Pancreas (tissue), 10 donors: ENCODE data around the gene SLC37A2. TPM values are rescaled to one million over a fixed set of nuclear protein-coding genes. Genes with fewer than 3 reads are reported as not detected.

ENCODE experiments used
- ATAC-seq, 4 donors: fragments of 200-7000 bp; cut with Tn5 transposase; one replicate each; pipeline versions ENCODE4 v1.8.0 to v1.9.1; 2020; ENCODE audit warnings: mild to moderate bottlenecking in 4 of 4, moderate library complexity in 4 of 4
- DNase-seq, 6 donors: peaks; one replicate each; pipeline ENCODE4 v3.0.0-alpha.2; 2020
- FAIRE-seq: peaks from 2 replicates; lab custom pipeline; 2012; peaks lifted over from hg19 to GRCh38; lab: Jason Lieb, UNC
- H3K27ac ChIP-seq, 4 donors: fragments of 200-600 bp; sonication (generic); 1 replicate in 3 of 4; 2 replicates in 1 of 4; pipeline versions ENCODE4 v1.5.0 to v1.8.0; 2020
- H3K27me3 ChIP-seq, 4 donors: fragments of 200-600 bp; one replicate each; pipeline ENCODE4 v1.8.0; 2021
- H3K36me3 ChIP-seq, 3 donors: fragments of 200-600 bp; sonication (generic) in 1 of 3; one replicate each; pipeline versions ENCODE4 v1.5.0 to v1.8.0; 2020 to 2021
- H3K4me1 ChIP-seq, 3 donors: fragments of 200-600 bp; one replicate each; pipeline ENCODE4 v1.8.0; 2021
- H3K4me3 ChIP-seq, 4 donors: fragments of 200-600 bp; sonication (generic) in 2 of 4; one replicate each; pipeline versions ENCODE4 v1.5.0 to v1.8.0; 2020 to 2021
- H3K9me3 ChIP-seq, 4 donors: fragments of 200-600 bp; one replicate each; pipeline ENCODE4 v1.8.0; 2021
- CTCF ChIP-seq, 4 donors: fragments of 200-600 bp; sonication (generic) in 3 of 4; IDR thresholded peaks; one replicate each; pipeline versions ENCODE4 v1.5.0 to v1.8.0; 2021; ENCODE audit warnings: antibody characterized with exemption in 4 of 4
- WGBS, 2 donors: extraction: QIAGEN DNeasy Blood & Tissue Kit; methylation state at CpG; one replicate each; pipeline ENCODE4 v1.1.7; 2013; 5-methylcytosine and 5-hydroxymethylcytosine counted together
- intact Hi-C, 3 donors: fragments of 100-400 bp; cut with DNase I; formaldehyde crosslinking; loops; one replicate each; pipeline versions ENCODE4 v1.11.1 to v1.14.2; 2022
- polyA plus RNA-seq, 2 donors: library from polyadenylated mRNA; stranded (reverse); fragments of 200-250 nt; gene quantifications; one replicate each; pipeline ENCODE4 v1.2.3, GENCODE V29; 2013
- total RNA-seq, 6 donors: library from RNA; stranded (reverse); fragmentation: NEBNext Ultra II Directional in 4 of 6; extraction: Animal tissue kit (Norgen Biotek cat#: 25700) in 4 of 6; gene quantifications; one replicate each; pipeline versions ENCODE4 v1.2.1 to v1.2.4, GENCODE V29; 2021 to 2023
- donor health status: healthy with polysubstance abuse.
- donor health status: DM: no; HTN: no; CAD: no; lungs with moderate emphysema.
- donor health status: DM: no; HTN: no; CAD: no.
- donor health status: control.
- donor health status: control.
- donor health status: Bipolar disorder and iron deficiency.
- donor health status: DM: yes; HTN: yes; CAD: no.
- donor health status: DM: no; HTN: no; CAD: no.
- donor health status: DM: no; HTN: no; CAD: no.
- donor health status: DM: yes; HTN: yes; CAD: no.

The SLC37A2 gene
- total and polyA plus RNA-seq, 8 donors = 0.32 to 7.3 (median 0.67) TPM

- Histone ChIP-seq H3K36me3 (no peaks in the 10 kb centered on the region), H3K27me3 (peaks cover 0 to 5% (median 0%) of the 10 kb centered on the region in 4 donors), H3K4me3 (no peak overlapping the region), H3K9me3 (no peaks in the 10 kb centered on the region), H3K27ac (peak overlapping the region in 2 of 4 donors; percentile 22 to 48), H3K4me1 (peaks cover 0 to 7% (median 5%) of the 10 kb centered on the region in 3 donors)
- ATAC-seq (peak in 3 of 4 donors; percentile 70 to 86 (median 83)), FAIRE-seq (no peak), DNase-seq (peak in 5 of 6 donors; percentile 9 to 70 (median 22))
- intact Hi-C loops = loop anchor here in 1 of 3 donors (10.0 kb wide), 1 partner anchor 284 kb away; no protein-coding TSS in a partner anchor
- TF ChIP-seq CTCF (IDR thresholded peaks at IDR 0.05) = no peak
- 82 to 83% methylated on average over 7 of the region's 7 CpGs for WGBS, 2 donors
Observed at GRCh38 chr11:125070699-125071254, 7.7 kb downstream of the SLC37A2 start.

- H3K9me3 ChIP-seq = no peaks in the 10 kb centered on the region
- H3K4me3 ChIP-seq = no peak overlapping the region
- WGBS, 2 donors = 60 to 68% methylated on average over 5 of the region's 5 CpGs
- peak overlapping the region in 2 of 4 donors; percentile 22 to 48 for H3K27ac ChIP-seq
- intact Hi-C loops = loop anchor here in 1 of 3 donors (10.0 kb wide), 1 partner anchor 283 kb away; no protein-coding TSS in a partner anchor
- peaks cover 0 to 5% (median 0%) of the 10 kb centered on the region in 4 donors for H3K27me3 ChIP-seq
- no peaks in the 10 kb centered on the region for H3K36me3 ChIP-seq
- DNase-seq = peak in 3 of 6 donors; percentile 3 to 32 (median 4)
- no peak for FAIRE-seq
- TF ChIP-seq CTCF (IDR thresholded peaks at IDR 0.05) = no peak
- ATAC-seq = no peak
- H3K4me1 ChIP-seq = peaks cover 0 to 7% (median 5%) of the 10 kb centered on the region in 3 donors
Observed at GRCh38 chr11:125071435-125071834, 8.3 kb downstream of the SLC37A2 start.

GRCh38 chr11:125071846-125072217, 8.7 kb downstream of the SLC37A2 start:
- Histone ChIP-seq H3K4me3 (no peak overlapping the region), H3K27ac (peak overlapping the region in 1 of 4 donors; percentile 48), H3K4me1 (peaks cover 0 to 7% (median 5%) of the 10 kb centered on the region in 3 donors), H3K9me3 (no peaks in the 10 kb centered on the region), H3K36me3 (no peaks in the 10 kb centered on the region), H3K27me3 (peaks cover 0 to 5% (median 0%) of the 10 kb centered on the region in 4 donors)
- 65 to 68% methylated on average over 6 of the region's 6 CpGs for WGBS, 2 donors
- TF ChIP-seq CTCF (IDR thresholded peaks at IDR 0.05) = no peak
- ATAC-seq = no peak
- DNase-seq = peak in 2 of 6 donors; percentile 10 to 28
- intact Hi-C loops = loop anchor here in 1 of 3 donors (10.0 kb wide), 1 partner anchor 283 kb away; no protein-coding TSS in a partner anchor
- no peak for FAIRE-seq

- H3K4me3 ChIP-seq = no peak overlapping the region
- ATAC-seq = peak in 3 of 4 donors; percentile 10 to 66 (median 53)
- DNase-seq = peak in 5 of 6 donors; percentile 5 to 46 (median 27)
- intact Hi-C loops = loop anchor here in 1 of 3 donors (10.0 kb wide), 1 partner anchor 282 kb away; no protein-coding TSS in a partner anchor
- H3K9me3 ChIP-seq = no peaks in the 10 kb centered on the region
- peak overlapping the region in 1 of 4 donors; percentile 48 for H3K27ac ChIP-seq
- no peaks in the 10 kb centered on the region for H3K27me3 ChIP-seq
- peaks cover 0 to 7% (median 5%) of the 10 kb centered on the region in 3 donors for H3K4me1 ChIP-seq
- FAIRE-seq = no peak
- H3K36me3 ChIP-seq = no peaks in the 10 kb centered on the region
- WGBS, 2 donors = 68 to 71% methylated on average over 12 of the region's 12 CpGs
- TF ChIP-seq CTCF (IDR thresholded peaks at IDR 0.05) = no peak
Observed at GRCh38 chr11:125072218-125072960, 9.3 kb downstream of the SLC37A2 start.
